ENCODE measurements around the gene HHAT. TPM values are rescaled to one million over a fixed set of nuclear protein-coding genes. Genes with fewer than 3 reads are reported as not detected.

Gene HHAT
- total and polyA plus RNA-seq, 4 donors, result 1.2 to 11.3 (median 3.8) TPM

DNA sequence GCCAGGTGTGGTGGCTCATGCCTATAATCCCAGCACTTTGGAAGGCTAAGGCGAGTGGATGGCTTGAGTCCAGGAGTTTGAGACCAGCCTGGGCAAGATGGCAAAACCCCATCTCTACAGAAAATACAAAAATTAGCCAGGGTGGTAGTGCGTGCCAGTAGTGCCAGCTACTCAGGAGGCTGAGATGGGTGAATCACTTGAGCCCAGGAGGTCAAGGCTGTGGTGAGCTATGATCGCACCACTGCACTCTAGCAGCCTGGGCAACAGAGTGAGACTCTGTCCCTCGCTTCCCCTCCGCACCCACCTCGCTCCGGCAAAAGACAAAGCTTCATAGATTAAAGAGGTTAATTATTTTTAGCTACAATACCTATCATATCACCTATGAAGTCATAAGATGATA is 100.0 kb downstream of the HHAT start:
- no peaks in the 10 kb centered on the region for H3K36me3 ChIP-seq (ENCODE audit: control insufficient read depth in 4 of 4, insufficient read depth in 4 of 4, low read length in 4 of 4)
- DNase-seq, result no peak
- H3K27me3 ChIP-seq (ENCODE audit: control insufficient read depth in 3 of 3, insufficient read depth in 3 of 3, low read length in 2 of 3), result no peaks in the 10 kb centered on the region
- TF ChIP-seq, protein P1, sequence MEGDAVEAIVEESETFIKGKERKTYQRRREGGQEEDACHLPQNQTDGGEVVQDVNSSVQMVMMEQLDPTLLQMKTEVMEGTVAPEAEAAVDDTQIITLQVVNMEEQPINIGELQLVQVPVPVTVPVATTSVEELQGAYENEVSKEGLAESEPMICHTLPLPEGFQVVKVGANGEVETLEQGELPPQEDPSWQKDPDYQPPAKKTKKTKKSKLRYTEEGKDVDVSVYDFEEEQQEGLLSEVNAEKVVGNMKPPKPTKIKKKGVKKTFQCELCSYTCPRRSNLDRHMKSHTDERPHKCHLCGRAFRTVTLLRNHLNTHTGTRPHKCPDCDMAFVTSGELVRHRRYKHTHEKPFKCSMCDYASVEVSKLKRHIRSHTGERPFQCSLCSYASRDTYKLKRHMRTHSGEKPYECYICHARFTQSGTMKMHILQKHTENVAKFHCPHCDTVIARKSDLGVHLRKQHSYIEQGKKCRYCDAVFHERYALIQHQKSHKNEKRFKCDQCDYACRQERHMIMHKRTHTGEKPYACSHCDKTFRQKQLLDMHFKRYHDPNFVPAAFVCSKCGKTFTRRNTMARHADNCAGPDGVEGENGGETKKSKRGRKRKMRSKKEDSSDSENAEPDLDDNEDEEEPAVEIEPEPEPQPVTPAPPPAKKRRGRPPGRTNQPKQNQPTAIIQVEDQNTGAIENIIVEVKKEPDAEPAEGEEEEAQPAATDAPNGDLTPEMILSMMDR (IDR thresholded peaks at IDR 0.05; ENCODE audit: control extremely low read depth, extremely low read depth), result no peak
- H3K27ac ChIP-seq (ENCODE audit: low read depth in 1 of 2, low read length in 1 of 2), result no peak overlapping the region
- ATAC-seq (ENCODE audit: insufficient read depth, low FRiP score), result no peak
- no peak overlapping the region for H3K9ac ChIP-seq (ENCODE audit: insufficient read depth in 1 of 2, low read length in 2 of 2)
- no peaks in the 10 kb centered on the region for H3K4me1 ChIP-seq (ENCODE audit: control insufficient read depth in 5 of 5, insufficient read depth in 5 of 5, low read length in 5 of 5)
- peaks cover 0 to 4% (median under 1%) of the 10 kb centered on the region in 4 donors for H3K9me3 ChIP-seq (ENCODE audit: control insufficient read depth in 4 of 4, insufficient read depth in 3 of 4, low read length in 3 of 4)
- WGBS, 2 donors, result 98 to 99% methylated on average over 7 of the region's 7 CpGs
- no peak overlapping the region for H3K4me3 ChIP-seq

DNA sequence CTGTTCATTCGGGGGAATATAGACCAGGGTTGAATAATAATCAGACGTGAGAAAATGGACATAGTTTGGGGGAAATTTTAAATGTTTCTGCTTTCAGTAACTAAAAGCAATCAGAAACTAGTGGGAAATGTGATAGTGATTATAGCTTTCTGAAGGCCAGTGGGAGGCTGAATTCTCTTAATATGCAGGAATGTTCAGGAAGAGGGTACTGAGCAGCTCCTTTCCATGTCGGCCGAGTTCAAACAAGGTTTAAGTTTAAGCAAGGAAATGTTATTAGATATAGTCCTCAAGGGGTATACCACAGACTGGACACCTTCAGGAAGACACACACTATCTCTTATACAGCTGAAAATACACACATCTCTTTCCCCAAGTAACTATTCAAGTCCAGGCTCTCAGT is 105.5 kb downstream of the HHAT start:
- ATAC-seq (ENCODE audit: insufficient read depth, low FRiP score), result no peak
- 80 to 90% methylated on average over 4 of the region's 4 CpGs for WGBS, 2 donors

DNA sequence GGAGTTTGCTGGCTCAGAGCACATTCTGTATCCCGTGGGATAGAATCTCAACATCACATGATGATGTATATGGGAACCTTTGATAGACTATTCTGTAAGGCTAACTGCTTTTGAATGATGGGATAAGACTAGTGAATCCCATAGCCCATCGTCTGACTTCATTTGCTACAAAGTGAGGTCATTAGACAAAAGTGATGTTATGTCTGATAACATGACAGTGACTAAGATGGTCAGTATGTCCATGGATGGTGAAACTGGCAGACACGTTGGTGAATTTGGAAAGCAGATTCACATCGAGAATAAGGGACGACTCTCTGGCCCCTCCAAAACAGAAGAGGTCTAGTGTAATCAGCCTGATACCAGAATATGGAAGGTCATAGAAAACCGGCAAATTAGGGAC is 108.4 kb downstream of the HHAT start:
- Histone ChIP-seq H3K4me1 (ENCODE audit: control insufficient read depth in 5 of 5, insufficient read depth in 5 of 5, low read length in 5 of 5) (peaks cover 0 to 8% (median 0%) of the 10 kb centered on the region in 5 donors), H3K9me3 (ENCODE audit: control insufficient read depth in 4 of 4, insufficient read depth in 3 of 4, low read length in 3 of 4) (no peaks in the 10 kb centered on the region), H3K36me3 (ENCODE audit: control insufficient read depth in 4 of 4, insufficient read depth in 4 of 4, low read length in 4 of 4) (no peaks in the 10 kb centered on the region), H3K27me3 (ENCODE audit: control insufficient read depth in 3 of 3, insufficient read depth in 3 of 3, low read length in 2 of 3) (no peaks in the 10 kb centered on the region), H3K4me3 (no peak overlapping the region), H3K9ac (ENCODE audit: insufficient read depth in 1 of 2, low read length in 2 of 2) (no peak overlapping the region), H3K27ac (ENCODE audit: low read depth in 1 of 2, low read length in 1 of 2) (no peak overlapping the region)
- 95 to 97% methylated on average over 6 of the region's 6 CpGs for WGBS, 2 donors
- ATAC-seq (ENCODE audit: insufficient read depth, low FRiP score) (no peak), DNase-seq (no peak)
- TF ChIP-seq, protein P1 (IDR thresholded peaks at IDR 0.05; ENCODE audit: control extremely low read depth, extremely low read depth), result no peak

More for the DNA sequence above, 105.5 kb downstream of the HHAT start:
- H3K9ac ChIP-seq (ENCODE audit: insufficient read depth in 1 of 2, low read length in 2 of 2), result no peak overlapping the region
- DNase-seq, result no peak
- no peaks in the 10 kb centered on the region for H3K9me3 ChIP-seq (ENCODE audit: control insufficient read depth in 4 of 4, insufficient read depth in 3 of 4, low read length in 3 of 4)
- H3K36me3 ChIP-seq (ENCODE audit: control insufficient read depth in 4 of 4, insufficient read depth in 4 of 4, low read length in 4 of 4), result no peaks in the 10 kb centered on the region
- H3K27ac ChIP-seq (ENCODE audit: low read depth in 1 of 2, low read length in 1 of 2), result no peak overlapping the region
- TF ChIP-seq, protein P1 (IDR thresholded peaks at IDR 0.05; ENCODE audit: control extremely low read depth, extremely low read depth), result no peak
- no peak overlapping the region for H3K4me3 ChIP-seq
- H3K27me3 ChIP-seq (ENCODE audit: control insufficient read depth in 3 of 3, insufficient read depth in 3 of 3, low read length in 2 of 3), result no peaks in the 10 kb centered on the region
- peaks cover 0 to 5% (median 0%) of the 10 kb centered on the region in 5 donors for H3K4me1 ChIP-seq (ENCODE audit: control insufficient read depth in 5 of 5, insufficient read depth in 5 of 5, low read length in 5 of 5)

DNA sequence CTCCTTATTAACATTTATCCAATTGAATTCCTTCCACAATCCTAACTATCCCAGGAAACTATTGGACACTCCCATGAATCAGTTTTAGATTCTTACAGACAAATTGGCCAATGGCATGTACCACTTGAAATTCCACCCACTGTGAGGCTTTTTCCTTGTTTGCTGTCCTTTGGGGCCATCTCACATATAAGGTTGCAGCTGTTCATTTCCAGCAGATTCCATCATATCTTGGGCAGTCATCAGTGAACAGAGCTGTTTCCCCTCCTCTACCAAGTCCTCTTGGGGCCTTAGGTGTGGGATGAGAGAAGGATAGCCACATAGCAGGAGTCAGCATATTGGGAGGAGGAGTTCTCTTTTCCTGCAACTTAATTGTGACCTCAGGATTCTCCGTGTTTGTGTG is 109.1 kb downstream of the HHAT start:
- H3K9me3 ChIP-seq (ENCODE audit: control insufficient read depth in 4 of 4, insufficient read depth in 3 of 4, low read length in 3 of 4), result no peaks in the 10 kb centered on the region
- no peaks in the 10 kb centered on the region for H3K27me3 ChIP-seq (ENCODE audit: control insufficient read depth in 3 of 3, insufficient read depth in 3 of 3, low read length in 2 of 3)
- no peaks in the 10 kb centered on the region for H3K36me3 ChIP-seq (ENCODE audit: control insufficient read depth in 4 of 4, insufficient read depth in 4 of 4, low read length in 4 of 4)
- peaks cover 0 to 8% (median 0%) of the 10 kb centered on the region in 5 donors for H3K4me1 ChIP-seq (ENCODE audit: control insufficient read depth in 5 of 5, insufficient read depth in 5 of 5, low read length in 5 of 5)
- TF ChIP-seq, protein P1 (IDR thresholded peaks at IDR 0.05; ENCODE audit: control extremely low read depth, extremely low read depth), result no peak
- DNase-seq, result no peak
- H3K4me3 ChIP-seq, result no peak overlapping the region
- WGBS, 2 donors, result 92 to 96% methylated on average over 1 of the region's 1 CpG
- no peak for ATAC-seq (ENCODE audit: insufficient read depth, low FRiP score)
- no peak overlapping the region for H3K9ac ChIP-seq (ENCODE audit: insufficient read depth in 1 of 2, low read length in 2 of 2)
- no peak overlapping the region for H3K27ac ChIP-seq (ENCODE audit: low read depth in 1 of 2, low read length in 1 of 2)
